Spleen (tissue), 11 donors: ENCODE data around the gene PWP2. TPM values are rescaled to one million over a fixed set of nuclear protein-coding genes. Genes with fewer than 3 reads are reported as not detected.
"Not testable (repeated sequence)": the region's sequence is repeated elsewhere in the genome, so short reads cannot be mapped to it uniquely, and the experiment has no call there.

ENCODE experiments used
- DNase-seq: peaks from one replicate; pipeline ENCODE4 v3.0.0-alpha.2; 2020
- H3K27ac ChIP-seq, 8 donors: fragments of 200-600 bp; sonication (generic) in 7 of 8; 1 replicate in 4 of 8; 2 replicates in 4 of 8; pipeline versions ENCODE4 v1.5.0 to v1.8.0; 2016 to 2021; ENCODE audit warnings: inconsistent platforms in 4 of 8, mild to moderate bottlenecking in 4 of 8, moderate library complexity in 1 of 8
- H3K27me3 ChIP-seq, 7 donors: fragments of 200-600 bp; sonication (generic) in 6 of 7; replicated peaks in 1 of 7; 1 replicate in 4 of 7; 2 replicates in 3 of 7; pipeline versions ENCODE4 v1.5.0 to v1.8.0; 2016 to 2021; ENCODE audit warnings: inconsistent platforms in 3 of 7, mild to moderate bottlenecking in 1 of 7
- H3K36me3 ChIP-seq, 6 donors: fragments of 200-600 bp; sonication (generic) in 5 of 6; 1 replicate in 4 of 6; 2 replicates in 2 of 6; pipeline versions ENCODE4 v1.5.0 to v1.8.0; 2016 to 2021; ENCODE audit warnings: inconsistent platforms in 2 of 6
- H3K4me1 ChIP-seq, 6 donors: fragments of 200-600 bp; sonication (generic) in 5 of 6; 1 replicate in 3 of 6; 2 replicates in 3 of 6; pipeline versions ENCODE4 v1.5.0 to v1.8.0; 2016 to 2021; ENCODE audit warnings: inconsistent platforms in 3 of 6
- H3K4me3 ChIP-seq, 8 donors: fragments of 200-600 bp; sonication (generic) in 7 of 8; 1 replicate in 4 of 8; 2 replicates in 4 of 8; pipeline versions ENCODE4 v1.5.0 to v1.8.0; 2016 to 2021; ENCODE audit warnings: inconsistent platforms in 4 of 8, mild to moderate bottlenecking in 4 of 8, moderate library complexity in 2 of 8
- H3K9me3 ChIP-seq, 8 donors: fragments of 200-600 bp; sonication (generic) in 7 of 8; 1 replicate in 4 of 8; 2 replicates in 4 of 8; pipeline versions ENCODE4 v1.5.0 to v1.8.0; 2016 to 2021; ENCODE audit warnings: inconsistent platforms in 4 of 8
- WGBS, 5 donors: extraction: QIAGEN DNeasy Blood & Tissue Kit in 3 of 5; methylation state at CpG; one replicate each; pipeline versions ENCODE4 v1.1.5 to v1.1.7; 2013 to 2018; 5-methylcytosine and 5-hydroxymethylcytosine counted together
- intact Hi-C: fragments of 100-400 bp; cut with DNase I; formaldehyde crosslinking; loops from one replicate; pipeline ENCODE4 v1.15.0; 2023; ENCODE audit warnings: low total_unique reads
- polyA plus RNA-seq, 3 donors: library from polyadenylated mRNA; stranded (reverse); fragments of 200-250 nt; gene quantifications; one replicate each; pipeline ENCODE4 v1.2.1, GENCODE V29; 2013
- total RNA-seq, 7 donors: library from RNA; depleted of rRNA in 3 of 7; stranded (reverse); fragments of >200 nt in 3 of 7; fragmentation: NEBNext Ultra II Directional in 4 of 7; extraction: Animal tissue kit (Norgen Biotek cat#: 25700) in 4 of 7; gene quantifications; one replicate each; pipeline versions ENCODE4 v1.1.0 to v1.2.1, GENCODE V29; 2016 to 2021
- donor health status: healthy with polysubstance abuse.
- donor health status: DM: no; HTN: no; CAD: no; lungs with moderate emphysema.
- donor health status: DM: no; HTN: no; CAD: no.
- donor health status: Bipolar disorder and iron deficiency.
- donor health status: healthy.
- donor health status: DM: no; HTN: no; CAD: no.
- donor health status: DM: yes; HTN: yes; CAD: no.

PWP2 gene
- total and polyA plus RNA-seq, 10 donors, result 4.8 to 17.4 (median 10.8) TPM

GRCh38 chr21:44171962-44172572 is 64.9 kb downstream of the PWP2 start:
- H3K9me3 ChIP-seq, H3K4me1 ChIP-seq, H3K4me3 ChIP-seq, H3K36me3 ChIP-seq, H3K27me3 ChIP-seq, DNase-seq, H3K27ac ChIP-seq, intact Hi-C loops: not testable (repeated sequence)
- WGBS, 5 donors, result no CpG with 5 or more reads among the region's 13 CpGs

GRCh38 chr21:44172741-44173140 is 65.5 kb downstream of the PWP2 start:
- H3K4me1 ChIP-seq, DNase-seq, H3K36me3 ChIP-seq, intact Hi-C loops, H3K27me3 ChIP-seq, H3K27ac ChIP-seq, H3K4me3 ChIP-seq, H3K9me3 ChIP-seq: not testable (repeated sequence)
- WGBS, 5 donors, result no CpG with 5 or more reads among the region's 19 CpGs

GRCh38 chr21:44175189-44175588 is 68.0 kb downstream of the PWP2 start:
- WGBS, 5 donors, result no CpG with 5 or more reads among the region's 17 CpGs
- H3K27ac ChIP-seq, H3K27me3 ChIP-seq, H3K4me3 ChIP-seq, H3K36me3 ChIP-seq, H3K9me3 ChIP-seq, H3K4me1 ChIP-seq, DNase-seq, intact Hi-C loops: not testable (repeated sequence)

DNA sequence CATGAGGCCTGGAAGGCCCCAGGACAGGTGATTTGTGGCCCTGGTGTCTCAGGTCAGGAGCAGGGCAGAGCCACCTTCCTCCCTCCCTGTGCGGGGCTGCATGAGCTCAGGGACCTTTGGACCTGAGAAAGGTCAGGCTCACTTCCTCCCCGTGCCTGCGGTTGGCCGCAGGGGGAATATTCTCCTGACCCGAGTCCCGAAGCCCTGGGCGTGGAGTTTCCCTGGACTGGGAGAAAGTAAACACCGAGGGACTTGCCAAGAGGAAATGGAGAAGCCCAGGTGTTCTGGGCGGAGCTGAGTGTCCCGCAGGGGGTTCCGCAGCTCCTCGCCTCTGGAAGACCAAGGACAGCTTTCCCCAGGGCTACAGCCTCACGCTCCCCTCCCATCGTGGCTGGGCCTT is 68.9 kb downstream of the PWP2 start:
- H3K4me1 ChIP-seq, DNase-seq, H3K9me3 ChIP-seq, intact Hi-C loops, H3K27me3 ChIP-seq, H3K36me3 ChIP-seq, H3K27ac ChIP-seq, H3K4me3 ChIP-seq: not testable (repeated sequence)
- no CpG with 5 or more reads among the region's 14 CpGs for WGBS, 5 donors

Other genes with a start within 250 kb of the PWP2 start
- gene AGPAT3, start 242.2 kb upstream of the PWP2 start, total RNA-seq, result 10 to 100 TPM; 50.8 to 92.0 (median 64.5) TPM
- gene AGPAT3, start 242.2 kb upstream of the PWP2 start, polyA plus RNA-seq, result 10 to 100 TPM in 1 of 3 donors, 1 to 10 TPM in 2; 6.9 to 20.7 (median 8.3) TPM
- 10 to 100 TPM; 62.2 to 83.2 (median 67.1) TPM for gene TRAPPC10, start 95.1 kb upstream of the PWP2 start, total RNA-seq
- gene TRAPPC10, start 95.1 kb upstream of the PWP2 start, polyA plus RNA-seq, result 10 to 100 TPM in 1 of 3 donors, 1 to 10 TPM in 2; 6.0 to 10.4 (median 6.3) TPM
- 10 to 100 TPM in 4 of 7 donors, 1 to 10 TPM in 3; 6.6 to 18.3 (median 10.2) TPM for gene GATD3, start 26.3 kb downstream of the PWP2 start, total RNA-seq
- 10 to 100 TPM in 2 of 3 donors, 1 to 10 TPM in 1; 6.1 to 50.9 (median 10.6) TPM for gene GATD3, start 26.3 kb downstream of the PWP2 start, polyA plus RNA-seq
- 10 to 100 TPM in 2 of 7 donors, 1 to 10 TPM in 5; 4.4 to 17.5 (median 8.5) TPM for gene ICOSLG, start 133.5 kb downstream of the PWP2 start, total RNA-seq
- 1 to 10 TPM; 1.9 to 6.6 (median 3.7) TPM for gene ICOSLG, start 133.5 kb downstream of the PWP2 start, polyA plus RNA-seq
- not detected for gene DNMT3L, start 154.5 kb downstream of the PWP2 start, total RNA-seq
- not detected for gene DNMT3L, start 154.5 kb downstream of the PWP2 start, polyA plus RNA-seq
- under 1 TPM in 2 of 7 donors, not detected in 5; 0.10 to 0.16 TPM for gene AIRE, start 178.5 kb downstream of the PWP2 start, total RNA-seq
- gene AIRE, start 178.5 kb downstream of the PWP2 start, polyA plus RNA-seq, result under 1 TPM in 2 of 3 donors, not detected in 1; 0.08 to 0.11 TPM
- 100 to 1,000 TPM in 5 of 7 donors, 10 to 100 TPM in 2; 88.1 to 145 (median 126) TPM for gene PFKL, start 192.7 kb downstream of the PWP2 start, total RNA-seq
- 100 to 1,000 TPM in 1 of 3 donors, 10 to 100 TPM in 2; 65.9 to 113 (median 84.4) TPM for gene PFKL, start 192.7 kb downstream of the PWP2 start, polyA plus RNA-seq
- gene CFAP410, start 232.0 kb downstream of the PWP2 start, total RNA-seq, result 10 to 100 TPM; 26.2 to 34.3 (median 32.3) TPM
- 10 to 100 TPM; 41.5 to 79.8 (median 70.9) TPM for gene CFAP410, start 232.0 kb downstream of the PWP2 start, polyA plus RNA-seq
- 10 to 100 TPM; 10.4 to 35.3 (median 22.0) TPM for gene TRPM2, start 246.2 kb downstream of the PWP2 start, total RNA-seq
- 10 to 100 TPM; 20.5 to 44.1 (median 28.4) TPM for gene TRPM2, start 246.2 kb downstream of the PWP2 start, polyA plus RNA-seq